Stimulated activated CD8-positive, alpha-beta memory T cell treated with anti-CD3 and anti-CD28 coated beads, Interleukin-15, amount 100 ng/mL, for 48 hours (primary cell): ENCODE results near the gene ITGAE.
A peak's percentile ranks its signal among the peaks of the same experiment; 100 is the strongest.

Experiments
- DNase-seq, 2 donors: peaks; one replicate each; pipeline ENCODE4 v3.0.0-alpha.2; 2020; ENCODE audit warnings: low read depth in 2 of 2

ITGAE gene

DNA sequence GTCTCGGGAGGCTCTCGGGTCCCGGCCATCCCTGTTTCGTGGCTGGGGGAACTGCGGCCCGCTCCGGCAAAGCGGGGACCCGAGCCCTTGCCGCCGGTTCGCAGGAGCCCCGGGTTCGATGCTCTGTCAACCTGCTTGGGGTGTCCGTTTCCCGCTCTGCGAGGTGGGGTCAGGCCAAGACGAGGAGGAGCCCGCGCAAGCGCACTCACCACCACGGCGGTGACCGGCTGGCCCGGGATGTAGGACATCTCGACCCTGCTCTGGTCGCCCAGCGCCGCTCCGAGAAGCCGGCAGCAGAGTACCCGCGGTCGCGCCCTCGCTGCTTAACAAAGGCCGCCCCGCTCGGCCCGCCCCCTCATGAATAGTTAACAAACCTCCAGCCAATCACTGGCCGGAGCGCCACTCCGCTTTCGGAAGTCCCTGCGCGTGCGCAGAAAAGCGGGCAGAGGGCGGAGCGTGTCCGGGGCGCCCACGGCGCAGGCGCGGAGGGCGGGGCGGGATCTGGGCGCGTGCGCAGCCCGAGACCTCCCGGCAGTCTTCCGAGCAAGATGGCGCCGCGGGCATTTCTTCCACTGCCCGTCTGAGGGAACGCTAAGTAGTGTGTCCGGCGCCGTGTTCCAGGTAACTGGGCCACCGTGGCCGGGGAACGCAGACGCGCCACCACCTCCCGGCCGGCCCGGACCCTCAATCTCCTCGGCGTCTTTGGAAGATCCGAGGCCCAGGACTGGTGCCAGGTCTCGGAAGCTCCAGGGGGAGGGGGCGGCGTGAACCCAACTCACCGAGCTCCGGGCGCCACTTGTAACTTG is 132.5 kb downstream of the ITGAE start, which contains the start of the genes EMC6 and TAX1BP3:
TSS of gene EMC6 (plus strand) at position 534 of the 806 bp plus-strand sequence. CDS start 335 bp downstream, outside the sequence.
TSS of gene TAX1BP3 (minus strand) at position 300 of the 806 bp plus-strand sequence. CDS start at position 248, 52 bp downstream.
- DNase-seq, result peak; percentile 99

DNA sequence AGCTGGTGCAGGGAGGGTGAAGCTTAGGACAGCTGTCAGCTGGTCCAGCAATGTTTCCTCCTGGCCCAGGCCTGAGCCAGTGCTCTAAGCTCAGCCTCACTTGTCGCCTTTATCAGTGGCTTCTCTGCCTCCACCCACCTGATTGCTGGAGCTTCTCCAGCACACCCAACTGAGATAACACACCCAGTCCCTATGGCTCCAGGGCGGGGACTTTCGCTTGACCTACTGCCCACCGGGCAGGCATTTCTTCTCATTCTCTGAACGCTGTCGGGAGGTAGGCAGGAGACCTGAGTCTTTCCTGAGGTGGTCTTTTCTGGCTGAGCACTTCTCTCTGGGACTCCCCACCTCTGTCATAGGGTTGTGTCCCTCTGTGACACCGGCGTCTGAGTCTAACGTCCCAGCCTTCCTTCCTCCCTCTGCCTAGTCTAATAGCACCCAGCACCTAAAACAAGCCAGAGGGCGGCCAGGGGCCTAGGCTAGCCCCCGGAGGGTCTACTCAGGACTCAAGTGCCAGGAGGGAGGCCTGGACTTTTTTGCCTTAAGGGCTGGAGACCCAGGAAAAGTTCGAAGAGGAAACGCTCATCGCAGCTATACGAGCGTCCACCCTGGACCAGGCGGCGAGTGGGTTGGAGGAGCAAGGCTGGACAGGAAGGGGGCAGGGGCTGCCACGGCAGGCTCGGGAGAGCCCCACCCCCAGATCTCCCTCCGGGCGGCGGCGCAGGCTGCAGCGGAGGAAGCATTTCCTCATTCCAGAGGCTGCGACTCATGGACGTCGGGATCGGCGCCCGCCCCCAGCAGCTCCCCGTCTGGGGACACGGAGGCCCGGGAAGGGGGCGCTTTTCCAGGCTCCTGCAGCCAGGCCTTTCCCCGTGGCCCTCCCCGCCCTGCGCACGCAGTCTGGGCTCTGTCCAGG is 133.4 kb downstream of the ITGAE start:
- DNase-seq, result no peak

GRCh38 chr17:3666516-3666915 is 134.5 kb downstream of the ITGAE start:
- no peak for DNase-seq

DNA sequence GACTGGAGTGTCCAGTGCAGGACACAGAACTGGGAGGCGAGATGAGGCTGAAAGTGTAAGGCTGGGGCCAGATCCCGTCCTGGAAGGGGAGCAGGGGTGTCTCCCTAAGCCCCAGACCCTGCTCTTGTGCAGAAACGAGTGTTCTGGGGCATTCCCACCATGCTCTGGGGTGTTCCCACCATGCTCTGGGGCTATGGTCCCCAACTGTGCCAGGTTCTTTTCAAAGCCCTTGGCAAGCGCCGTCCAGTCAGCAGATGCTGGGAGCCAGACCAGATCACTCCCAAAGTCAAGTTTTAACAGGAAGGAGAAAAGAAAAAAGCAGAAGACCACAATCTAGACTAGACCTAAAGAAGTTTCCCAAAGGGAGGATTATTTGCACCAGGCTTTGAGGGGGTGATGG is 135.2 kb downstream of the ITGAE start:
- DNase-seq, result no peak
